SK-N-SH (cell line): Measurements from ENCODE around the gene KRT35.

ENCODE experiments used
- CTCF ChIP-seq: fragments of 200-600 bp; sonication (generic); IDR thresholded peaks from 2 replicates; pipeline ENCODE4 v1.6.1; 2017; ENCODE audit warnings: antibody characterized with exemption, mild to moderate bottlenecking, moderate library complexity
- MAX ChIP-seq: IDR thresholded peaks from 2 replicates; pipeline ENCODE4 v1.4.0; 2012; ENCODE audit warnings: low read depth
- POLR2AphosphoS5 ChIP-seq: IDR thresholded peaks from 2 replicates; pipeline ENCODE4 v1.6.1; 2012; ENCODE audit warnings: low read depth, low read length
- TAF1 ChIP-seq: IDR thresholded peaks from 2 replicates; pipeline ENCODE4 v1.6.1; 2012; ENCODE audit warnings: low read depth, mild to moderate bottlenecking, low read length, moderate library complexity, borderline replicate concordance
- TF ChIP-seq, protein P1 (sequence below): fragments of 150-350 bp; IDR thresholded peaks from 2 replicates; pipeline ENCODE4 v1.6.1; 2016; ENCODE audit warnings: mild to moderate bottlenecking, low read depth, low read length

- no peak for TF ChIP-seq TAF1
- TF ChIP-seq CTCF: no peak
- TF ChIP-seq POLR2AphosphoS5: no peak
- TF ChIP-seq, protein P1, sequence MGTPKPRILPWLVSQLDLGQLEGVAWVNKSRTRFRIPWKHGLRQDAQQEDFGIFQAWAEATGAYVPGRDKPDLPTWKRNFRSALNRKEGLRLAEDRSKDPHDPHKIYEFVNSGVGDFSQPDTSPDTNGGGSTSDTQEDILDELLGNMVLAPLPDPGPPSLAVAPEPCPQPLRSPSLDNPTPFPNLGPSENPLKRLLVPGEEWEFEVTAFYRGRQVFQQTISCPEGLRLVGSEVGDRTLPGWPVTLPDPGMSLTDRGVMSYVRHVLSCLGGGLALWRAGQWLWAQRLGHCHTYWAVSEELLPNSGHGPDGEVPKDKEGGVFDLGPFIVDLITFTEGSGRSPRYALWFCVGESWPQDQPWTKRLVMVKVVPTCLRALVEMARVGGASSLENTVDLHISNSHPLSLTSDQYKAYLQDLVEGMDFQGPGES: no peak
- no peak for TF ChIP-seq MAX
Observed at GRCh38 chr17:41486316-41486715, 5.4 kb upstream of the KRT35 start.
